Body of pancreas (tissue), 4 donors: Measurements from ENCODE around the gene RNF149. TPM values are rescaled to one million over a fixed set of nuclear protein-coding genes. Genes with fewer than 3 reads are reported as not detected.

ENCODE experiments used
- ATAC-seq: fragments of 150-250 bp; one replicate; pipeline ENCODE4 v1.9.1; 2016
- DNase-seq, 4 donors: peaks; one replicate each; pipeline ENCODE4 v3.0.0-alpha.2; 2019
- H3K27ac ChIP-seq, 4 donors: fragments of 200-600 bp; sonication (generic); 1 replicate in 3 of 4; 2 replicates in 1 of 4; pipeline versions ENCODE4 v1.5.1 to v1.6.1; 2016 to 2019; ENCODE audit warnings: mild to moderate bottlenecking in 1 of 4, mixed read lengths in 1 of 4, moderate library complexity in 1 of 4
- H3K27me3 ChIP-seq, 2 donors: fragments of 200-600 bp; sonication (generic); one replicate each; pipeline ENCODE4 v1.6.0; 2016; ENCODE audit warnings: mild to moderate bottlenecking in 1 of 2
- H3K36me3 ChIP-seq, 2 donors: fragments of 200-600 bp; sonication (generic); replicated peaks in 1 of 2; 2 replicates each; pipeline ENCODE4 v1.5.1; 2016; ENCODE audit warnings: low read depth in 2 of 2; ENCODE audit not compliant: insufficient read depth in 1 of 2
- H3K4me1 ChIP-seq: fragments of 200-600 bp; sonication (generic); one replicate; pipeline ENCODE4 v1.6.0; 2016
- H3K4me3 ChIP-seq, 2 donors: fragments of 200-600 bp; sonication (generic); 1 replicate in 1 of 2; 2 replicates in 1 of 2; pipeline ENCODE4 v1.5.1; 2016 to 2019
- H3K9me3 ChIP-seq, 3 donors: fragments of 200-600 bp; sonication (generic); 1 replicate in 2 of 3; 2 replicates in 1 of 3; pipeline ENCODE4 v1.5.1; 2016
- CTCF ChIP-seq, 7 experiments: fragments of 450-650 bp in 4 of 7; fragments of 200-600 bp in 3 of 7; sonication (generic) in 3 of 7; IDR thresholded peaks; one replicate each; pipeline ENCODE4 v1.5.1; 2016 to 2019; ENCODE audit warnings: antibody characterized with exemption in 7 of 7
- POLR2A ChIP-seq, 3 donors: fragments of 450-650 bp; IDR thresholded peaks; one replicate each; pipeline ENCODE4 v1.6.1; 2016; ENCODE audit warnings: antibody characterized with exemption in 3 of 3, mild to moderate bottlenecking in 2 of 3
- whole genome bisulfite sequencing, 2 donors: methylation state at CpG; one replicate each; pipeline ENCODE4 v1.1.5; 2017; 5-methylcytosine and 5-hydroxymethylcytosine counted together
- intact Hi-C: fragments of 100-400 bp; cut with DNase I; formaldehyde crosslinking; loops from one replicate; pipeline ENCODE4 v1.15.1; 2023
- total RNA-seq, 2 donors: library from RNA; depleted of rRNA; stranded (reverse); fragments of >200 nt; gene quantifications; one replicate each; pipeline ENCODE4 v1.1.0, GENCODE V29; 2016

Gene RNF149
- total RNA-seq, 2 donors from 2014 or later = 38.6 to 47.7 TPM

- TF ChIP-seq POLR2A (IDR thresholded peaks at IDR 0.05) (peak in 1 of 3 donors; percentile 30), CTCF (IDR thresholded peaks at IDR 0.05) (no peak)
- Histone ChIP-seq H3K27ac (peak overlapping the region; percentile 46 to 93 (median 88)), H3K4me3 (peak overlapping the region in 1 of 2 donors; percentile 73), H3K36me3 (no peaks in the 10 kb centered on the region), H3K9me3 (no peaks in the 10 kb centered on the region), H3K4me1 (peaks cover 64% of the 10 kb centered on the region), H3K27me3 (no peaks in the 10 kb centered on the region)
- peak; percentile 9 for ATAC-seq
- intact Hi-C loops = no loop called here
- 11 to 22% methylated on average over 7 of the region's 7 CpGs for WGBS, 2 donors
- DNase-seq = peak; percentile 50 to 67 (median 60)
Measured at GRCh38 chr2:101306410-101306809, 2.1 kb downstream of the RNF149 start.

GRCh38 chr2:101305492-101306078, 2.9 kb downstream of the RNF149 start:
- Histone ChIP-seq H3K4me1 (peaks cover 64% of the 10 kb centered on the region), H3K27me3 (no peaks in the 10 kb centered on the region), H3K9me3 (no peaks in the 10 kb centered on the region), H3K27ac (peak overlapping the region in 3 of 4 donors; percentile 86 to 93 (median 89)), H3K36me3 (no peaks in the 10 kb centered on the region), H3K4me3 (no peak overlapping the region)
- TF ChIP-seq POLR2A (IDR thresholded peaks at IDR 0.05) (no peak), CTCF (IDR thresholded peaks at IDR 0.05) (no peak)
- 58 to 60% methylated on average over 7 of the region's 7 CpGs for WGBS, 2 donors
- no peak for ATAC-seq
- DNase-seq = no peak
- intact Hi-C loops = no loop called here

GRCh38 chr2:101305035-101305434, 3.5 kb downstream of the RNF149 start:
- no peak for DNase-seq
- peak overlapping the region in 1 of 4 donors; percentile 93 for H3K27ac ChIP-seq
- H3K4me3 ChIP-seq = no peak overlapping the region
- no peaks in the 10 kb centered on the region for H3K27me3 ChIP-seq
- TF ChIP-seq POLR2A (IDR thresholded peaks at IDR 0.05) = no peak
- H3K4me1 ChIP-seq = peaks cover 67% of the 10 kb centered on the region
- no peak for ATAC-seq
- WGBS, 2 donors = 85 to 86% methylated on average over 4 of the region's 4 CpGs
- H3K36me3 ChIP-seq = no peaks in the 10 kb centered on the region
- no peaks in the 10 kb centered on the region for H3K9me3 ChIP-seq
- intact Hi-C loops = no loop called here

GRCh38 chr2:101303688-101304087, 4.8 kb downstream of the RNF149 start:
- DNase-seq (no peak), ATAC-seq (no peak)
- WGBS, 2 donors = 52 to 54% methylated on average over 1 of the region's 1 CpG
- Histone ChIP-seq H3K9me3 (no peaks in the 10 kb centered on the region), H3K4me1 (peaks cover 65% of the 10 kb centered on the region), H3K4me3 (no peak overlapping the region), H3K27ac (no peak overlapping the region), H3K36me3 (no peaks in the 10 kb centered on the region), H3K27me3 (no peaks in the 10 kb centered on the region)
- intact Hi-C loops = no loop called here
- TF ChIP-seq CTCF (IDR thresholded peaks at IDR 0.05) (no peak), POLR2A (IDR thresholded peaks at IDR 0.05) (no peak)

GRCh38 chr2:101302016-101302415, 6.5 kb downstream of the RNF149 start:
- no peak for ATAC-seq
- 56 to 62% methylated on average over 4 of the region's 4 CpGs for WGBS, 2 donors
- DNase-seq = no peak
- H3K36me3 ChIP-seq = no peaks in the 10 kb centered on the region
- intact Hi-C loops = no loop called here
- H3K4me3 ChIP-seq = no peak overlapping the region
- H3K9me3 ChIP-seq = no peaks in the 10 kb centered on the region
- no peak overlapping the region for H3K27ac ChIP-seq
- TF ChIP-seq POLR2A (IDR thresholded peaks at IDR 0.05) (no peak), CTCF (IDR thresholded peaks at IDR 0.05) (no peak)
- peaks cover 63% of the 10 kb centered on the region for H3K4me1 ChIP-seq
- no peaks in the 10 kb centered on the region for H3K27me3 ChIP-seq
